GM21723 (cell line): ENCODE measurements around the gene CPTP.

Source experiments
- ATAC-seq: cut with Tn5 transposase; IDR thresholded peaks from one replicate; pipeline ENCODE4 v1.9.1; 2021; ENCODE audit warnings: mild to moderate bottlenecking, moderate library complexity; ENCODE audit not compliant: unreplicated experiment

CPTP gene

GRCh38 chr1:1324524-1325287, at the start of gene CPTP, which contains the start of gene INTS11:
Gene CPTP (plus strand): TSS chr1:1324802. CDS start chr1:1326911, 2,109 bp downstream.
Gene INTS11 (minus strand): TSS chr1:1324660. CDS start chr1:1324608, 52 bp downstream.
- ATAC-seq = peak; percentile 70

DNA sequence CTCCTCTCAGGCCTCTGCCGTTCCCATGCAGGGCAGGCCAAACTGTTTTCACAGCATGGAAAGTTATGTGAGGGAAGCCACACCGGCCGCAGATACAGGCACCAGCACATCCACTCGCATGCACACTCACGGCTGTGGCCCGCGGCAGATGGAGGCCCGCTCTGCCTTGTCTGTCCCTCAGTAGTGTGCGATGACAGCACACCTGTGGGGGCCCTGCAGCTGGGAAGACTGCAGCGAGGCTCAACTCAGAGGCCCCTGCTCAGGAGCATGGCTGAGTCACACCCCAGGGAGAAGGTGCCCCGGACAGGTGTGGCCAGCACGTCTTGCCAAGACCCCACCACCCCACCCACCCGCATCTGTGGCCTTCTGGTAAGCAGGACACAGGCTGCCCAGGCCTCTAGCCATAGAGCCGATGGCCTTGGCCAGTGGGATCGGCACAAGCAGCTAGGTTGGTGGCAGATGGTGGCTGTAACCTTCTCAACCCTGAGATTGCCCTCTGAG, 49.6 kb upstream of the CPTP start:
- no peak for ATAC-seq

DNA sequence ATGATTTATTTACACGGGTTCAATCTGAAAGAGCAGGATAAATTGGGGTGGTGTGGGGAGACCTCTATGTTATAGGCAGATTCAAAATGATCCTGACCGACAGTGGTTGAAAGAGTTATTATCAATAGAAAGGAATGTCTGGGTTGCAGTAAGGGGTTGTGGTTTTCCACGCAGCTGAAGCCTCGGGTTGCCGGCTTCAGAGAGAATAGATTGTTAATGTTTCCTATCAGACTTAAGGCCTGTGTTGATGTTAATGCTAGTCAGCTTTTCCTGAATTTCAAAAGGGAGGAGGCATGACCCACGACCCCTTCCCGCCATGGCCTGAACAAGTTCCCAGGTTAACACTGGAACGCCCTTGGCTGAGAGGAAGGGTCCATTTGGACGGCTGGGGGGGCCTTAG, 48.8 kb upstream of the CPTP start:
- ATAC-seq = no peak

GRCh38 chr1:1278620-1279019, 46.0 kb upstream of the CPTP start:
- no peak for ATAC-seq

- no peak for ATAC-seq
These were observed 45.6 kb upstream of the CPTP start for GRCh38 chr1:1279028-1279427.

DNA sequence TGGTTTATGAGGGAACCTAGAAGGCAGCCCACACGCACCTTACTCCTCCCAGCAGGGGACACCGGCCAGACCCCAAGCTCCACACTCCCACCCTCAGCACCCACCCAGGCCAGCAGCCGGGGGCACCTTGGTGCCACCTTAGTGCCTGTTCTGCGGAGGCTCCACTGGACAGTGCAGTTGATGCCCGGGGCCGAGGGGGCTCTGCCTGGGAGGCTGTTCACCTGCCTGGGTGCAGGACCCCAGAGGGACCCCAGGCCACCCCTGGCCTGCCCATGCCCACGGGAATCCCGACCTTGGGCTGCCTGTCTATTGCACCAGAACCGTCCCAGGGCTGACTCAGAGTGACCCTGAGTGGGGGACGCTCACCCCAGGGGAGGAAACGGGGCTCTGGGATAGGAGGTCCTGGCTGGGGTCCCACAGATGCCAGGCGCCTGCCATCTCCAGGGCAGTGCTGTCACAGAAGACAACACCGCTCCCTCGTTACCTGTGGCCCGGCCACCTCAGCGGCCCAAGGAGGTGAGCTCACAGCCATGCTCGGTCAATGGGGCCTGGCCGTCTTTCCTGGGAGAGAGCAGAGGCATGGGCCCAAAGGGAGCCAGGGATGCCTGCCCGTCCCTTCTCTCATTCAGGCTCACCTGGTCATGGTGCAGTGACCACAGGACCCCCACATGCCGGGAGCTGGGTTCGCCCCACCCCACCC, 43.7 kb upstream of the CPTP start:
- no peak for ATAC-seq

DNA sequence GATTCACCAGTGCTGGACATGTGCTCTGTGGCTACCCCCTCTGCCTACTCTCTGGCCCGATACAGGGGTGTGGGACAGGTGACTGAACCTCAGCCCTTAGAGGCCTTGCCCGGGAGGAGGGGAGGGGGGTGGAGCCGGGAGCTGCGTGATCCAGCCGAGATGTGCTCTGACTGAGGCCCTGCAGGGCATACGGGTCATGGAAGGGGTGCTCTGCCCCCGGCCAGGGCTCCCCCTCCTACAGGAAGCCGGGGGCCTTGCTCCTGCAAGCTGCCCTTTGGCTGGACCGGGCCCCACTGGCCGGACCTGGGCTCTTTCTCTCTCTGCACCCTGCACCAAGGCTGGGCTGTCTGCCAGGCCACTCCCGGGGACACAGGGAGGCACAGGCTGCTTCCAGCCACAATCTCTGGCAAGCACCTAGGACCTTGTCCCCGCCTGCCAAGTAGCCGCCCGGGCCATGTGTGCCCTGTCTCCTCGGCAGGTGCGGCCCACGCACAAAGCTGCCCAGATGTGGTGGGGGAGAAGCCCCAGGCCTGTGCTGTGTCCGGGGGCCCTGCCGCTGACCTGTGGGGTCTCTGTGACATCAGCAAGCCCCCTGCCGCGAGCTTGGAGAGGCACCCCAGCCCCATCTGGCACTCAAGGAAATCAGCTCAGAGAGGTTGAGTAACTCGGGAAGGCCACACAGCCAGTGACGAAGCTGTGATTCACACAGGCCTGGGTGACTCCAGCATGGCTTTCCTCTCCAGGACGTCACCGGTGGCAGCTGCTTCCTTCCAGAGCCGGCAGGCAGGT, 42.9 kb upstream of the CPTP start:
- ATAC-seq = no peak

DNA sequence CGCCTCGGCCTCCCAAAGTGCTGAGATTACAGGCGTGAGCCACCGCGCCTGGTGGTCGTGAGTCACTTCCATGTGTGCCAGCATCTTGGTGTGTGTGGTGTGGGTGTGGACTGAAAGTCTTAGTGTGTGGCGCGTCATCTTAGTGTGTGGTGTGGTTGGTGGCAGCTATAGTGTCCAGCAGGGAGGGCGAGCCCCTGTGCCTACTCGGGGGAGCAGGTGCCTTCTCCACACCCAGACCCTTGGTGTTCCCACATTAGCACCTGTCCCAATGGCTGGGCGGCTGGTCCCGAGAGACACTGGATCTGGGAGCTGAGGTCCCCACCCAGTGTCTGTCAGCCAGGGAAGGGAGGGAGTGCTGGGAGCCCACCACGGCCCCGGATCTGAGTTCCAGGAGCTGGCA, 41.6 kb upstream of the CPTP start:
- ATAC-seq = no peak

- no peak for ATAC-seq
These were observed 40.8 kb upstream of the CPTP start for GRCh38 chr1:1283821-1284220.

DNA sequence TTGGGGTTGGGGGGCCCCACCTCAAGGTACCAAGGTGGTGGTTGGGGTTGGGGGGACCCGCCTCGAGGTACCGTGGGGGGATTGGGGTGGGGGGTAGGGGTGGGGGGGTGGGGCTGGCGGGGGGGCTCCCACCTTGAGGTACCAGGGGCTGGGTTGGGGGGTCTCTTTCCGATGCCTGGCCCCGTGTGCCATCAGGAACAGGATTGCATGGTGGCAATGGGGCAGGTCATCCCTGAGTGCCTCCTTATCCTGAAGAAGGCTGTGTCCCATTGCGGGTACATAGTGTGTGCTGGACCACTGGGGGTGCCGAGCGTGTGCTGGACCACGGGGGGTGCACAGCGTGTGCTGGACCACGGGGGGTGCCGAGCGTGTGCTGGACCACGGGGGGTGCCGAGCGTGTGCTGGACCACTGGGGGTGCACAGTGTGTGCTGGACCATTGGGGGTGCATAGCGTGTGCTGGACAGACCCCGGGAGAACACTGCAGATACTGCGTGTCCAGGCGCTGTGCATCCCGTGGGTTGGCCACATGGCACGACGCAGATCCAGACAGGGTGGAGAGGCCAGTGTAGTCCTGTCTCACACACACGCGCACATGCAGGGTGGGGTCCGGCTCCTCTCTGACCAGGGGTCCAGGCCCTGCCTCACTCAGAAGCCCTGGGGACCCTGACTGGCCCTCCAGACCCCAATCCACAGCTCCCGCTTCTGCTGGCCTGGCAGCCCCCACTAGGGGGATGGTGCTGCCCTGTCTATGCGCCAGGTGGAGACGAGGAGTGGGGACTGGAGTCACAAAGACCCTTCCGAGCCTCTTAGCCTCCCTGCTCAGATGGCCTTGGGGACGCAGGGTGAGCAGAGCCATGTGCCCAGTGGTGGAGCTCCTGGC, 40.1 kb upstream of the CPTP start:
- ATAC-seq = no peak

- ATAC-seq = no peak
These were observed 39.5 kb upstream of the CPTP start for GRCh38 chr1:1285102-1285571.

GRCh38 chr1:1285611-1286311, 38.8 kb upstream of the CPTP start:
- no peak for ATAC-seq

- ATAC-seq = no peak
These were observed 38.0 kb upstream of the CPTP start for GRCh38 chr1:1286313-1287261.

- no peak for ATAC-seq
These were observed 37.1 kb upstream of the CPTP start for GRCh38 chr1:1287288-1288110.

DNA sequence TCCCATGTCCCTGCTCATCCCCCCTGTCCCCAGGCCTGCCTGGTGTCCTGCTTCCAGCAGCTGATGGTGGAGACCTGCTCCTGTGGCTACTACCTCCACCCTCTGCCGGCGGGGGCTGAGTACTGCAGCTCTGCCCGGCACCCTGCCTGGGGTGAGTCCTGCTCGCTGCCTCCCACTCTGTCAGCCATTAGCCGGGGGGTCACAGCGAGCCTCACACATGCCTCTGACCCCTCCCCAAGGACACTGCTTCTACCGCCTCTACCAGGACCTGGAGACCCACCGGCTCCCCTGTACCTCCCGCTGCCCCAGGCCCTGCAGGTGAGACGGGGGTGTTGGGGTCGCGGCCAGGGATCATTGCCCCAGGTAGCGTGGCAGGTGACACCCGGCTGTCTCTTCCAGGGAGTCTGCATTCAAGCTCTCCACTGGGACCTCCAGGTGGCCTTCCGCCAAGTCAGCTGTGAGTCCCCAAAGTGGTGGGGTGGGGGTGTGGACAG, 34.3 kb upstream of the CPTP start:
- no peak for ATAC-seq

DNA sequence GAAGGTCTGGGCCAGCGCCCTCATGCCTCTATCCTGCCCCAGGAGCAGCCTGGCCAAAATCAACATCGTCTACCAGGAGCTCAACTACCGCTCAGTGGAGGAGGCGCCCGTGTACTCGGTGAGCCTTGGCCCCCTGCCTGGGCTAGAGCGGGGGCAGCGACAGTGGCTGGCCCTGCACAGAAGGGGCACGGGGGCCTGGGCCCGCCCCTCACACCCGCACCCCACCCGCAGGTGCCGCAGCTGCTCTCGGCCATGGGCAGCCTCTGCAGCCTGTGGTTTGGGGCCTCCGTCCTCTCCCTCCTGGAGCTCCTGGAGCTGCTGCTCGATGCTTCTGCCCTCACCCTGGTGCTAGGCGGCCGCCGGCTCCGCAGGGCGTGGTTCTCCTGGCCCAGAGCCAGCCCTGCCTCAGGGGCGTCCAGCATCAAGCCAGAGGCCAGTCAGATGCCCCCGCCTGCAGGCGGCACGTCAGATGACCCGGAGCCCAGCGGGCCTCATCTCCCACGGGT, 33.5 kb upstream of the CPTP start:
- ATAC-seq = no peak
